Measurements from ENCODE around the gene KRTAP3-2. TPM values are rescaled to one million over a fixed set of nuclear protein-coding genes. Genes with fewer than 3 reads are reported as not detected.

Gene KRTAP3-2
- total RNA-seq, 4 donors from 2014 or later: not detected

DNA sequence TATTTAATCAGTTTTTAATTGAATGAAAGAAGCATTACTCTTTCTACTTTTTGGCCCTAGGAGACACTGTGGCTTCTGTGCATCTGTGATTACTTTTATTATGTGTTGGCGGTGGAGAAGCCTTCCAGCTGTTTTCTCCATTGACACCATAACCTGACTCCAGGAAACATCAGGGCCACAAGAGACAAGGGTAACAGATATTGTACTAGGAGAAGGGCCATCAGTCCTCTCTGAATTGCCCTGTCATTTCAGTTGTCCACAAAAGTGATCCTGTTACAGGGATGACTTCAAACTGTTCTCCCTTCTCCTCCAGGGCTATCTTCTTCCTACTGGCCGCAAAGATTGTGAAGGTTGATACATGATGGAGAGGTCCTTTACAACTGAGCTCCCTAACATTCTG is 47.6 kb downstream of the KRTAP3-2 start:
- Histone ChIP-seq H3K36me3 (no peaks in the 10 kb centered on the region), H3K4me3 (no peak overlapping the region), H3K4me1 (no peaks in the 10 kb centered on the region), H3K9me3 (no peaks in the 10 kb centered on the region), H3K27ac (no peak overlapping the region), H3K27me3 (peaks cover 0 to 3% of the 10 kb centered on the region in 2 donors)
- TF ChIP-seq, protein P1, sequence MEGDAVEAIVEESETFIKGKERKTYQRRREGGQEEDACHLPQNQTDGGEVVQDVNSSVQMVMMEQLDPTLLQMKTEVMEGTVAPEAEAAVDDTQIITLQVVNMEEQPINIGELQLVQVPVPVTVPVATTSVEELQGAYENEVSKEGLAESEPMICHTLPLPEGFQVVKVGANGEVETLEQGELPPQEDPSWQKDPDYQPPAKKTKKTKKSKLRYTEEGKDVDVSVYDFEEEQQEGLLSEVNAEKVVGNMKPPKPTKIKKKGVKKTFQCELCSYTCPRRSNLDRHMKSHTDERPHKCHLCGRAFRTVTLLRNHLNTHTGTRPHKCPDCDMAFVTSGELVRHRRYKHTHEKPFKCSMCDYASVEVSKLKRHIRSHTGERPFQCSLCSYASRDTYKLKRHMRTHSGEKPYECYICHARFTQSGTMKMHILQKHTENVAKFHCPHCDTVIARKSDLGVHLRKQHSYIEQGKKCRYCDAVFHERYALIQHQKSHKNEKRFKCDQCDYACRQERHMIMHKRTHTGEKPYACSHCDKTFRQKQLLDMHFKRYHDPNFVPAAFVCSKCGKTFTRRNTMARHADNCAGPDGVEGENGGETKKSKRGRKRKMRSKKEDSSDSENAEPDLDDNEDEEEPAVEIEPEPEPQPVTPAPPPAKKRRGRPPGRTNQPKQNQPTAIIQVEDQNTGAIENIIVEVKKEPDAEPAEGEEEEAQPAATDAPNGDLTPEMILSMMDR (IDR thresholded peaks at IDR 0.05): no peak
- no peak for TF ChIP-seq POLR2A (IDR thresholded peaks at IDR 0.05)
- intact Hi-C loops (cut with DNase I; ENCODE audit: low total_unique reads): no loop called here
- no peak for DNase-seq

DNA sequence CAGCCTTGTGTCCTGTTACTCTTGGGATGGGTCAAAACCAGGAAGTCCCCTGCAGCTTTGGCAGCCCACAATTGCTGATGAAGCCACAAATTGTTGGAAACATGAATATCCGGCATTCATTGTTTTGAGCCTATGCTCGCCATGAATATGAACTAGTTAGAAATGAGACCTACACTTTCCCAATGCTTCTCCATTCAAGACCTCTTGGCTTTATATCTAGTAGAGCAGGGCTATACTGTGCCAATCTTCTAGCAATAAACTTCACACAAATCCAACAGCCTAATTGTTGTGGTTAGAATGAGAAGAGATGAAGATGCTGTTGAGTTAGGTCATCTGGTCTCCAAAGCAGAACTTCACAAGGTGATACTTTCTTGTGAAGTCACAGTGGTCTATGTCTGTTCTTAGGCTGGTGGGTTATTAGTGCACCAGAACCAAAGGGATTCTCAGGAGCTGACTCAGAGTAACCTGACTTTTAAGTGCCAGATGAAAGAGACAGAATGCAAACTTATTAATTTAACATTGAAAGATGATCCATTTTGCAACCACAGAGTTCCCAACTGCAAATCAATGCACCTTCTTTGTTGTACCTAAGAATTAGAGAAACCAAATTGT is 48.6 kb downstream of the KRTAP3-2 start:
- no peak overlapping the region for H3K4me3 ChIP-seq
- no peak overlapping the region for H3K27ac ChIP-seq
- no peaks in the 10 kb centered on the region for H3K9me3 ChIP-seq
- DNase-seq: no peak
- intact Hi-C loops (cut with DNase I; ENCODE audit: low total_unique reads): no loop called here
- no peak for TF ChIP-seq POLR2A (IDR thresholded peaks at IDR 0.05)
- TF ChIP-seq, protein P1 (IDR thresholded peaks at IDR 0.05): no peak
- no peaks in the 10 kb centered on the region for H3K4me1 ChIP-seq
- H3K27me3 ChIP-seq: peaks cover 0 to 3% of the 10 kb centered on the region in 2 donors
- no peaks in the 10 kb centered on the region for H3K36me3 ChIP-seq

DNA sequence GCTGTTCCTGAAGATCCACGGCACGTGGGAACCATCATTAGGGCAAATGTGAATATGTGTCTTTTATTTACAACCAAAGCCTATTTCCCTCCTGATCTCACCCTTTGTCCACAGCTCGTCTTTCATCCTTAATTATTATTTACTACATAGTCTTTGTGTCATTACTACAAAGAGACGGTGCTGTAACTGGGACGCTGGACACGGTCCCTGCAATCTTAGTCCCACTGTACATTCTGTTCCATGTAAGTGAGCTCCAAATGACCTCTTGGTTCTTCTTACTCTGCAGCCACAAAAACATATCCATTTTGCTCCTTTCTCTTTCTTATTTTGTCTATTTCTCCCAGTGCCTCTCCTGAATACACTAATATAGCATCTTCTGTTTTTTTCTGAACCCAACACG is 49.5 kb downstream of the KRTAP3-2 start:
- H3K27ac ChIP-seq: no peak overlapping the region
- no peak for TF ChIP-seq POLR2A (IDR thresholded peaks at IDR 0.05)
- TF ChIP-seq, protein P1 (IDR thresholded peaks at IDR 0.05): no peak

DNA sequence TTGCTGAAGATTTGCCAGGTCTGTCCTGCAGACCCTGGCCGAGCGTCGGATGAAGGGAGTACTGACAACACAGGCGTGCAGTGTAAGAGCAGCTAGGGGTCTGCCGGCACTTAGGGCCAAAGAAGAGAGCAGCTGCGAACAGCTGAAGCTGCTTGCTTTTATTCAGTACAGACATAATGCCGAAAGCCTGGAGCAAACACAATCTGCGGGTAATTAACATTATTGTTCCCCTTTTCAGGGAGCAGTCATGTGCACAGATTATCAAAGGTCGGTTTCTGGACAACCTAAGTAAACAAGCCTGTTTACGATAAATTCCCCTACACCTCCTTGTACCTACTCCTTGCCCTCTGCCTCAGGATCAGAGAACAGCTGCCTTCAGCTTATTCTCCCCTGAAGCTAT is 50.3 kb downstream of the KRTAP3-2 start:
- no peak for TF ChIP-seq POLR2A (IDR thresholded peaks at IDR 0.05)
- TF ChIP-seq, protein P1 (IDR thresholded peaks at IDR 0.05): no peak
- DNase-seq: no peak
- intact Hi-C loops (cut with DNase I; ENCODE audit: low total_unique reads): no loop called here

More for the DNA sequence above, 49.5 kb downstream of the KRTAP3-2 start:
- intact Hi-C loops (cut with DNase I; ENCODE audit: low total_unique reads): no loop called here
- Histone ChIP-seq H3K4me3 (no peak overlapping the region), H3K36me3 (no peaks in the 10 kb centered on the region), H3K27me3 (peaks cover 0 to 3% of the 10 kb centered on the region in 2 donors), H3K4me1 (no peaks in the 10 kb centered on the region), H3K9me3 (no peaks in the 10 kb centered on the region)
- DNase-seq: no peak

More for the DNA sequence above, 50.3 kb downstream of the KRTAP3-2 start:
- Histone ChIP-seq H3K4me3 (no peak overlapping the region), H3K9me3 (no peaks in the 10 kb centered on the region), H3K27ac (no peak overlapping the region), H3K36me3 (no peaks in the 10 kb centered on the region), H3K4me1 (no peaks in the 10 kb centered on the region), H3K27me3 (peaks cover 0 to 3% of the 10 kb centered on the region in 2 donors)

Small RNA genes within 50 kb of the gene (small RNA-seq; reads per million reads assigned to genes)
- not detected for gene KRTAP3-4P

Other genes starting within 250 kb of the KRTAP3-2 start
- not detected for gene KRT25, start 244.6 kb downstream of the KRTAP3-2 start, total RNA-seq
- gene KRT26, start 227.7 kb downstream of the KRTAP3-2 start, total RNA-seq: not detected
- not detected for gene KRT27, start 217.4 kb downstream of the KRTAP3-2 start, total RNA-seq
- gene KRT28, start 199.9 kb downstream of the KRTAP3-2 start, total RNA-seq: not detected
- 10 to 100 TPM in 2 of 4 donors, 1 to 10 TPM in 1, not detected in 1; 6.9 to 47.1 (median 39.8) TPM for gene KRT10, start 177.3 kb downstream of the KRTAP3-2 start, total RNA-seq
- not detected for gene KRT12, start 132.7 kb downstream of the KRTAP3-2 start, total RNA-seq
- gene KRT20, start 114.7 kb downstream of the KRTAP3-2 start, total RNA-seq: under 1 TPM in 3 of 4 donors, not detected in 1; 0.26 to 0.83 (median 0.29) TPM
- 1 to 10 TPM in 1 of 4 donors, under 1 TPM in 1, not detected in 2; 0.79 to 3.1 TPM for gene KRT23, start 62.3 kb downstream of the KRTAP3-2 start, total RNA-seq
- not detected for gene KRT39, start 33.0 kb downstream of the KRTAP3-2 start, total RNA-seq
- under 1 TPM in 1 of 4 donors, not detected in 3; 0.21 TPM for gene KRT40, start 15.6 kb downstream of the KRTAP3-2 start, total RNA-seq
- not detected for gene KRTAP3-3, start 5.7 kb downstream of the KRTAP3-2 start, total RNA-seq
- gene KRTAP3-1, start 9.2 kb upstream of the KRTAP3-2 start, total RNA-seq: not detected
- gene KRTAP1-5, start 27.3 kb upstream of the KRTAP3-2 start, total RNA-seq: not detected
- not detected for gene KRTAP1-4, start 30.3 kb upstream of the KRTAP3-2 start, total RNA-seq
- gene KRTAP1-3, start 35.0 kb upstream of the KRTAP3-2 start, total RNA-seq: not detected
- gene KRTAP1-1, start 41.5 kb upstream of the KRTAP3-2 start, total RNA-seq: not detected
- not detected for gene KRTAP2-1, start 47.4 kb upstream of the KRTAP3-2 start, total RNA-seq
- gene KRTAP2-2, start 55.3 kb upstream of the KRTAP3-2 start, total RNA-seq: not detected
- not detected for gene KRTAP2-3, start 60.2 kb upstream of the KRTAP3-2 start, total RNA-seq
- gene KRTAP2-4, start 66.0 kb upstream of the KRTAP3-2 start, total RNA-seq: not detected
- gene KRTAP4-7, start 84.2 kb upstream of the KRTAP3-2 start, total RNA-seq: not detected
- not detected for gene KRTAP4-8, start 98.2 kb upstream of the KRTAP3-2 start, total RNA-seq
- gene KRTAP4-16, start 102.3 kb upstream of the KRTAP3-2 start, total RNA-seq: not detected
- not detected for gene KRTAP4-9, start 105.5 kb upstream of the KRTAP3-2 start, total RNA-seq
- gene KRTAP4-11, start 118.5 kb upstream of the KRTAP3-2 start, total RNA-seq: not detected
- not detected for gene KRTAP4-12, start 124.3 kb upstream of the KRTAP3-2 start, total RNA-seq
- not detected for gene KRTAP4-6, start 140.6 kb upstream of the KRTAP3-2 start, total RNA-seq
- gene KRTAP4-5, start 149.9 kb upstream of the KRTAP3-2 start, total RNA-seq: not detected
- gene KRTAP4-4, start 160.8 kb upstream of the KRTAP3-2 start, total RNA-seq: not detected
- not detected for gene KRTAP4-3, start 168.3 kb upstream of the KRTAP3-2 start, total RNA-seq
- gene KRTAP4-2, start 178.3 kb upstream of the KRTAP3-2 start, total RNA-seq: not detected
- gene KRTAP4-1, start 185.0 kb upstream of the KRTAP3-2 start, total RNA-seq: not detected
- gene KRTAP9-1, start 190.0 kb upstream of the KRTAP3-2 start, total RNA-seq: not detected
- gene KRTAP9-2, start 226.7 kb upstream of the KRTAP3-2 start, total RNA-seq: not detected
- gene KRTAP9-3, start 232.5 kb upstream of the KRTAP3-2 start, total RNA-seq: not detected
- gene KRTAP9-8, start 238.1 kb upstream of the KRTAP3-2 start, total RNA-seq: not detected
- not detected for gene KRTAP9-4, start 249.8 kb upstream of the KRTAP3-2 start, total RNA-seq

Measured in uterus (tissue), 4 donors.